DND-41 (cell line): Measurements from ENCODE around the gene REEP2.
A peak's percentile ranks its signal among the peaks of the same experiment; 100 is the strongest.
"Not testable (repeated sequence)": the region's sequence is repeated elsewhere in the genome, so short reads cannot be mapped to it uniquely, and the experiment has no call there.

Experiments used
- ATAC-seq: fragments of 200-7000 bp; cut with Tn5 transposase; 3 replicates; pipeline ENCODE4 v1.9.1; 2021; ENCODE audit warnings: low read depth; ENCODE audit not compliant: insufficient read depth
- DNase-seq: peaks from one replicate; pipeline ENCODE4 v3.0.0-alpha.2; 2020
- H2AFZ ChIP-seq: 2 replicates; pipeline ENCODE4 v1.6.0; 2012; ENCODE audit warnings: low read depth, low read length
- H3K27ac ChIP-seq: 2 replicates; pipeline ENCODE4 v1.5.1; 2012; ENCODE audit warnings: low read length, inconsistent platforms
- H3K27me3 ChIP-seq: fragments of 200-600 bp; sonication (generic); 2 replicates; pipeline ENCODE4 v1.6.0; 2012; ENCODE audit warnings: low read length, mild to moderate bottlenecking, inconsistent platforms; ENCODE audit not compliant: insufficient read depth, poor library complexity
- H3K36me3 ChIP-seq: 2 replicates; pipeline ENCODE4 v1.5.1; 2012; ENCODE audit warnings: low read length, inconsistent platforms; ENCODE audit not compliant: insufficient read depth
- H3K4me1 ChIP-seq: 2 replicates; pipeline ENCODE4 v1.5.1; 2012; ENCODE audit warnings: mild to moderate bottlenecking, low read length; ENCODE audit not compliant: insufficient read depth
- H3K4me2 ChIP-seq: 2 replicates; pipeline ENCODE4 v1.6.0; 2012; ENCODE audit warnings: mild to moderate bottlenecking, moderate library complexity, low read length, inconsistent platforms; ENCODE audit not compliant: insufficient read depth
- H3K4me3 ChIP-seq, 2 experiments: fragments of 200-600 bp in 1 of 2; shearing (Covaris generic) in 1 of 2; 2 replicates each; pipeline ENCODE4 v1.5.1; 2012 to 2016; ENCODE audit warnings: inconsistent platforms in 2 of 2, low read length in 2 of 2, mild to moderate bottlenecking in 2 of 2, low read depth in 1 of 2, moderate library complexity in 1 of 2
- H3K79me2 ChIP-seq: 2 replicates; pipeline ENCODE4 v1.6.0; 2012; ENCODE audit warnings: low read length, inconsistent platforms; ENCODE audit not compliant: insufficient read depth
- H3K9ac ChIP-seq: 2 replicates; pipeline ENCODE4 v1.6.0; 2012; ENCODE audit warnings: low read depth, mild to moderate bottlenecking, inconsistent platforms, low read length, moderate library complexity
- H3K9me3 ChIP-seq: 2 replicates; pipeline ENCODE4 v1.5.1; 2012; ENCODE audit warnings: low read length, moderate library complexity, mild to moderate bottlenecking, inconsistent platforms; ENCODE audit not compliant: insufficient read depth, severe bottlenecking
- H4K20me1 ChIP-seq: 2 replicates; pipeline ENCODE4 v1.6.0; 2012; ENCODE audit warnings: low read length; ENCODE audit not compliant: insufficient read depth
- EZH2 ChIP-seq: IDR thresholded peaks from 3 replicates; pipeline ENCODE4 v1.6.1; 2012; ENCODE audit warnings: borderline replicate concordance, low read depth, mild to moderate bottlenecking, moderate library complexity, low read length, inconsistent platforms; ENCODE audit not compliant: severe bottlenecking
- TF ChIP-seq, protein P1 (sequence below): IDR thresholded peaks from 2 replicates; pipeline ENCODE4 v1.5.1; 2012; ENCODE audit warnings: borderline replicate concordance, low read length, moderate library complexity, mild to moderate bottlenecking; ENCODE audit not compliant: poor library complexity, severe bottlenecking; ENCODE audit errors: extremely low read depth

The REEP2 gene

DNA sequence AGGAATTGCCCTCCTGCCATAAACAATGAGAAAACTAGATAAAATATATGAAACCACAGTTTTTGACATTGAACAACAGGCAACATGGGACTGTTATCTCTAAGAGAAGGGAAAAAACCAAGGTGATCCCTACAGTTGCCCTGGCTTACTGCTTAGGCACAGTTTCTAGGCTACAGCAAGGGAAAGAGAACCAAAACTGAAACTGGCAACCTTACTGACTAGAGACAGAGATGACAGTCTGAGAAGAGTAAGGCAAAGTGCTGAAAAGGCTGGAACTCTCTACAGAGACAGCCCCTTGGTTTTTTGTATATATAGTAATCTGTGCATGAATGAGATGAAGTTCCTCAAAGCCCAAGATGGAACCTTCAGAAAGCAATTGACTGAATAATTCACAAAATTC is 36.2 kb upstream of the REEP2 start:
- no peak overlapping the region for H3K27ac ChIP-seq
- TF ChIP-seq, protein P1, sequence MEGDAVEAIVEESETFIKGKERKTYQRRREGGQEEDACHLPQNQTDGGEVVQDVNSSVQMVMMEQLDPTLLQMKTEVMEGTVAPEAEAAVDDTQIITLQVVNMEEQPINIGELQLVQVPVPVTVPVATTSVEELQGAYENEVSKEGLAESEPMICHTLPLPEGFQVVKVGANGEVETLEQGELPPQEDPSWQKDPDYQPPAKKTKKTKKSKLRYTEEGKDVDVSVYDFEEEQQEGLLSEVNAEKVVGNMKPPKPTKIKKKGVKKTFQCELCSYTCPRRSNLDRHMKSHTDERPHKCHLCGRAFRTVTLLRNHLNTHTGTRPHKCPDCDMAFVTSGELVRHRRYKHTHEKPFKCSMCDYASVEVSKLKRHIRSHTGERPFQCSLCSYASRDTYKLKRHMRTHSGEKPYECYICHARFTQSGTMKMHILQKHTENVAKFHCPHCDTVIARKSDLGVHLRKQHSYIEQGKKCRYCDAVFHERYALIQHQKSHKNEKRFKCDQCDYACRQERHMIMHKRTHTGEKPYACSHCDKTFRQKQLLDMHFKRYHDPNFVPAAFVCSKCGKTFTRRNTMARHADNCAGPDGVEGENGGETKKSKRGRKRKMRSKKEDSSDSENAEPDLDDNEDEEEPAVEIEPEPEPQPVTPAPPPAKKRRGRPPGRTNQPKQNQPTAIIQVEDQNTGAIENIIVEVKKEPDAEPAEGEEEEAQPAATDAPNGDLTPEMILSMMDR, result no peak
- no peak for TF ChIP-seq EZH2
- no peaks in the 10 kb centered on the region for H3K4me1 ChIP-seq
- no peaks in the 10 kb centered on the region for H3K9me3 ChIP-seq
- no peak overlapping the region for H3K4me3 ChIP-seq
- H3K36me3 ChIP-seq, result peaks cover 80% of the 10 kb centered on the region
- no peaks in the 10 kb centered on the region for H4K20me1 ChIP-seq
- ATAC-seq (no peak), DNase-seq (no peak)
- no peak overlapping the region for H3K9ac ChIP-seq
- H3K79me2 ChIP-seq, result peaks cover 2% of the 10 kb centered on the region; the same call in 1 of the 2 replicates
- no peak overlapping the region for H2AFZ ChIP-seq
- no peak overlapping the region for H3K4me2 ChIP-seq
- H3K27me3 ChIP-seq, result no peaks in the 10 kb centered on the region

DNA sequence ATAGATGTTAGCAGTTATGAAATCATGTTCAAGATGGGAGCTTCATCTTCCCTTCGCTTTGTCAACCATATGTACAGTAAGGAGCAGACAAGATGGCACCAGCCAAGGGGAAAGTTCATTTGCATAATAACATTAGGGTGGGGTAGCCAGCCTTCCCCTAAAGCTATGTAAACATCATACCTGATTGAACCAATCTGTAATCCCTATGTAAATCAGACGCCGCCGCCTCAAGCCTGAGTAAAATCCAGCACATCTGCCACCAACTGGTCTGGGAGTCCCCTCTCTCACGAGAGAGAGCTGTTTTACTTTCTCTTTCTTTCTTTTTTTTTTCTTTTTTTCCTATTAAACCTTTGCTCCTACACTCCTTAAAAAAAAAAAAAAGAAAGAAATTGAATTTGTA is 30.8 kb upstream of the REEP2 start:
- DNase-seq, result peak; percentile 30
- H3K36me3 ChIP-seq, result peaks cover 67% of the 10 kb centered on the region

DNA sequence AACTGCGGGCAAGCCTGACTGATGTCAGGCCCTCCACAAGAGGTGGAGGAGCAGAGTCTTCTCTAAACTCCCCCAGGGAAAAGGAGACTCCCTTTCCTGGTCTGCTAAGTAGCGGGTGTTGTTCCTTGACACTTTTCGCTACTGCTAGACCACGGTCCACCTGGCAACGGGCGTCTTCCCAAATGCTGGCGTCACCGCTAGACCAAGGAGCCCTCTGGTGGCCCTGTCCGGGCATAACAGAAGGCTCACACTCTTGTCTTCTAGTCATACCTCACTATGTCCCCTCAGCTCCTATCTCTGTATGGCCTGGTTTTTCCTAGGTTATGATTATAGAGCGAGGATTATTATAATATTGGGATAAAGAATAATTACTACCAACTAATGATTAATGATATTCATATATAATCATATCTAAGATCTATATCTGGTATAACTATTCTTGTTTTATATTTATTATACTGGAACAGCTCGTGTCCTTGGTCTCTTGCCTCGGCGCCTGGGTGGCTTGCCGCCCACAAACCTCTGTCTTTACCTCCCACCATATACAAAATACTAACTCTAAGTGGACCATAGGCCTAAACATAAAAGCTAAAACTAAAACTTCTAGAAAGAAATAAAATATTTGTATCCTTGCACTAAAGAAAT is 27.7 kb upstream of the REEP2 start:
- H3K36me3 ChIP-seq, result peaks cover 73% of the 10 kb centered on the region
- not testable (repeated sequence) for H3K27me3 ChIP-seq, H3K4me1 ChIP-seq, H2AFZ ChIP-seq, H3K9me3 ChIP-seq, H3K9ac ChIP-seq, H3K27ac ChIP-seq, H4K20me1 ChIP-seq, H3K79me2 ChIP-seq, H3K4me2 ChIP-seq, ATAC-seq, H3K4me3 ChIP-seq
- peak; percentile 36 for DNase-seq
- TF ChIP-seq, protein P1, result peak; percentile 52

More for the DNA sequence above, 30.8 kb upstream of the REEP2 start:
- Histone ChIP-seq H3K9me3 (no peaks in the 10 kb centered on the region), H3K9ac (no peak overlapping the region), H3K4me1 (no peaks in the 10 kb centered on the region), H3K4me2 (no peak overlapping the region), H3K27ac (no peak overlapping the region), H3K27me3 (no peaks in the 10 kb centered on the region), H3K79me2 (no peaks in the 10 kb centered on the region), H3K4me3 (no peak overlapping the region), H4K20me1 (no peaks in the 10 kb centered on the region), H2AFZ (no peak overlapping the region)
- TF ChIP-seq EZH2, result no peak
- TF ChIP-seq, protein P1, result no peak
- ATAC-seq, result peak; percentile 68
